NCI-H345 treated with DMSO at 0.1 percent for 48 hours (cell line): ENCODE results near the gene CLEC16A.
"Not testable (repeated sequence)": the region's sequence is repeated elsewhere in the genome, so short reads cannot be mapped to it uniquely, and the experiment has no call there.

Experiments
- DNase-seq: peaks from one replicate; lab custom pipeline; 2025; ENCODE audit not compliant: unreplicated experiment; lab: John Stamatoyannopoulos, UW

The CLEC16A gene

GRCh38 chr16:10964891-10965326, 20.5 kb downstream of the CLEC16A start:
- no peak for DNase-seq

- DNase-seq = no peak
Observed at GRCh38 chr16:10965440-10966061, 21.2 kb downstream of the CLEC16A start.

- DNase-seq = no peak
Observed at GRCh38 chr16:10966129-10966528, 21.8 kb downstream of the CLEC16A start.

GRCh38 chr16:10966559-10966958, 22.2 kb downstream of the CLEC16A start:
- DNase-seq = not testable (repeated sequence)

GRCh38 chr16:10967986-10968385, 23.6 kb downstream of the CLEC16A start:
- DNase-seq = no peak

GRCh38 chr16:10968498-10968897, 24.1 kb downstream of the CLEC16A start:
- DNase-seq = no peak

GRCh38 chr16:10969615-10970014, 25.3 kb downstream of the CLEC16A start:
- DNase-seq = no peak

GRCh38 chr16:10970065-10970464, 25.7 kb downstream of the CLEC16A start:
- DNase-seq = no peak

- peak; percentile 51 for DNase-seq
Observed at GRCh38 chr16:10971560-10971961, 27.2 kb downstream of the CLEC16A start.

GRCh38 chr16:10972108-10972818, 27.9 kb downstream of the CLEC16A start:
- DNase-seq = no peak

- no peak for DNase-seq
Observed at GRCh38 chr16:10972819-10973464, 28.6 kb downstream of the CLEC16A start.

- no peak for DNase-seq
Observed at GRCh38 chr16:10976634-10977033, 32.3 kb downstream of the CLEC16A start.

GRCh38 chr16:10978124-10978523, 33.8 kb downstream of the CLEC16A start:
- DNase-seq = no peak

GRCh38 chr16:10978871-10979446, 34.6 kb downstream of the CLEC16A start:
- no peak for DNase-seq

GRCh38 chr16:10979717-10980601, 35.6 kb downstream of the CLEC16A start:
- no peak for DNase-seq

GRCh38 chr16:10980813-10981212, 36.4 kb downstream of the CLEC16A start:
- DNase-seq = no peak

- peak; percentile 3 for DNase-seq
Observed at GRCh38 chr16:10981697-10982216, 37.4 kb downstream of the CLEC16A start.

GRCh38 chr16:10982465-10983150, 38.2 kb downstream of the CLEC16A start:
- no peak for DNase-seq

- no peak for DNase-seq
Observed at GRCh38 chr16:10983159-10983558, 38.8 kb downstream of the CLEC16A start.

GRCh38 chr16:10984509-10984908, 40.1 kb downstream of the CLEC16A start:
- no peak for DNase-seq
